ENCODE data around the gene MVB12B.

DNA sequence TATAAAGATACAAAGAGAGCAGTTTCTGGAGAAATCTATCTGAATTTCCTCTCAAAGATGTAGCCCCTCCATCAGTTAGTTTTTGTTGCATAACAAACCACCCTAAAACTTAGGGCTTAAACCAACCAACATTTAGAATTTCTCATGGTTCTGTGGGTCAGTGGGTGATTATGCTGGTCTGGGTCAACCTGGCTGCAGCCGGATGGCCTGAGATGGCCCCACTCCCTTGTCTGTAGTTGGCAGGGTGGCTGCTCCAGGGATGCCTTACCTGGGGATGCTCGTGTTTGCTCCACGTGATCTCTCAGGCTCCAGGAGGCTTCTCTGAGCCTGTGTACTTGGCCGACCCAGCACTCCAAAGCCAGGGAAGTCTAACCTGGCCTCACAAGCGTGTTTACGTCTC is 139.3 kb downstream of the MVB12B start:
- no peak for TF ChIP-seq ZNF274 (IDR thresholded peaks at IDR 0.05; ENCODE audit: low read depth, low read length)
- no peak for TF ChIP-seq YY1 (IDR thresholded peaks at IDR 0.05; ENCODE audit: insufficient read depth, insufficient read length)
- TF ChIP-seq SUZ12 (IDR thresholded peaks at IDR 0.05; ENCODE audit: extremely low read depth, insufficient read depth, insufficient read length): no peak
